Stimulated activated CD8-positive, alpha-beta memory T cell treated with anti-CD3 and anti-CD28 coated beads, Interleukin-12 subunit alpha, Interleukin-12 subunit beta, amount 100 ng/mL, for 24 hours (primary cell): ENCODE measurements around the gene PSMB5.

Source experiments
- DNase-seq: peaks from one replicate; pipeline ENCODE4 v3.0.0-alpha.2; 2020; ENCODE audit errors: extremely low read depth

PSMB5 gene

DNA sequence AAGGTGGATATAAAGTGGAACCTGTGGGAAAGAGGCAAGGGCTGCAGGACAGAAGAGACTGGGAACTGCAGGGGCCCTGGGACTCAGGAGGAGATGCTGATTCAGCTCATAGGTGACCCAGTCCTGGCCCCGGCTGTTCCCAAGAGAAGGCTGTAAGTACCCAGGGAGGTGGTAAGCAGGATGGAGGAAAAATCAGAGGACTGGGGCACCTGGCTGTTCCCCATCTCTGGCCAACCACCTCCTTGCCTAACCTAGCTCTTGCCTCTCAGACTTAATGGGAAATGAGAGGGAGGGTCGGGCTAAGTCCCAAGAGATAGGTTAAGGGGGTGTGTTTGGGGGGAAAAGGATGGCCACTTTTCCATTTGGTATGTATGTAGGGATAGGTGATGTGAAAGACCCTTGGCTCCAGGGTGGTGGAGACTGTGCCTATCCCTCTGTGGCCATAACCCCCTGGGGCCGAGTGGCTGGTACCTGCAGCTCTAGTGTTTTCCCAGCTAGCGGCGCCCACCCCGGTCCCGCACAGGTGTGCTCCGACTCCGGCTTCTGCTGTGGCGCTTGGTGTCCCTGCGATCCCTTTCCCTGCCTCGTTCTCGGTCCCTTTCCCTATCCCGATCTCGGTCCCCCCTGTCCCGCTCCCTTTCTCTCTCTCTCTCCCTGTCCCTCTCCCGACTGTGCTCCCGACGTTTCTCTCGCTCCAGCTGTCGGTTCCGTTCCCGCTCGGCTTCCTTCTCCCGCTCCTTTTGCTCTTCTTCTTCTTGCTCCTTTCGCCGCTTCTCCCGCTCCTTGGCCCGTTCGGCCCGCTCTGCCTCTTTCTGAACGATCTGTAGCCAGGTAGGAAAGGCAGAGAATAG lies 24.2 kb upstream of the PSMB5 start:
- no peak for DNase-seq

DNA sequence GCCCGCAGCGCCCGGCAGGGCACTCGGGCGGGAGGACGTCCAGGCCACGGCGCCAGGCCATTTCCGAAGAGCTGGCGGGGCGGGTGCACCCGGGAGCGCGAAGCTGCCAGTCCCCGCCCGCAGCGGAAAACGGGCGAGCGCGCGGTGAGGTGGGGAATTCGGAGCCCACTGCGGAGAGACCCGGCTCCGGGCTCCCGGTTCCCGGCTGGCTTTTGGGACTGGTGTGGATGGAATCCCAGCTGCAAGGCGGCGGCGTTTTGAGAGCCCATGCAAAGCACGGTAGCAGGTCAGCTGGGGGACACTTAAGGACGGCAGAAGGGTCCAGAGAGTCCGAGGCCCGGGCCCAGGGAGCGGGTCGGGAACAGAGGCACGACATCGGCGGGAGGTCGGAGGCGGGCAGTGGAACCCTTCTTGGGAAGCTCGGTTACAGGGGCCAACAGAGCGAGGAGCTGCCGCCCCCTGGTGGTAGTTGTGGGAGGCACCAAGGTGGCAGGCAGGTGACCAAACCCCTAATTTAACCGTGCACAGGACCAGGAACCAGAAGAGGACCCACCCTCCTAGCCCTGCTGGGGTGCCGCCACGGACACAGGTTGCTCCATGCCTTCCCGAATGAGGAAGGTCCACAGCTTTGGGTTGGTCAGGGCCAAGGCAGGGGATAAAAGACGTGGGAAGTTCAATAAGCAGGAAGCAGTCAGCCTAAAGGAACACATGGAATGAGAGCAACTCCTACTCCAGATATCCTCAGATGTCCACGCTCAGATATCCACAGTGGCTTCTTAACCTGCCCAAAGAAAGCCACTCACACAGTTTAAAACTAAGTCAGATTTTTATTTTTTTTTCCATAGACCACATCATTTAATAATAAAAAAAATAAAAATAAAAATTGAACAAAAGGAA lies 23.3 kb upstream of the PSMB5 start:
- DNase-seq = peak; percentile 58

DNA sequence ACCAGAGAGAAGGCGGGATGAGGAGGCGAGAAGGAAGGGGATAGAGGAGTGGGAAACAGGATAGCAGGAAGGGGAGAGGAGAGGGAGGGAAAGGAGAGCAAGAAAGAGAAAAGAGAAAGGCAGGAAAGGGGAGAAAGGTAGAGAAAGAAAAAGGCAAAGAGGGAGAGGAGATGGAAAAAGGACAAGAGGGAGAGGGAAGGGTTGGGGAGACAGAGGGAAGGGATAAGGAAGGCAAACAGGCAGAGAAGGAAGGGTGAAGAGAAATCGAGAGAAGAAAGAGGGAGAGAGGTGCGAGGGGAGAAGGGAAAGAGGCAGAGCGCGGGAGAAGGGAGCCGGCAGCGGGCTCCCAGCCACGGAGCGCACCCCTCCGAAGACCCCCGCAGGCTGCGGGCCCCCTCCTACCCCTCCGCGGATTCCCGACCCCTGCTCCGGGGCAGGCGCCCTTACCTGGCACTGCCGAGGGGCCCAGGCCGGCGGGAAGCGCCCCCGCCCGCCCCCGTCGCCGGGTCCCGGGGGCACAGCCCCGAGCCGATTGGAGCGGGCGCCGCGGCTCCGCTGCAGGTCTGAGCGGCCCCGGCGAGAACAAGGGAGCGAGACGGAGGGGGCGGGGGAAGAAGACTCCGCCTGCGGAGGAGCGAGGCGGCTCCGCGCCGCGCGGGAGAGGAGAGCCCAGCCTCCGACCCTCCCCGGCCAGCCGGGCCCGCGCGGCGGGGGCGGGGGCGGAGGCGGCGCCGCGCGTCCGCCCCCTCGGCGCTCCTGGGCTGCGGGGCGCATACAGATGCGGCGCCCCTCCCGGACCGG lies 22.5 kb upstream of the PSMB5 start, which contains the start of gene CDH24:
Gene CDH24, minus strand, starts transcription at position 565 of the 801 bp plus-strand sequence. CDS start 1,787 bp downstream, outside the sequence.
- peak; percentile 45 for DNase-seq

DNA sequence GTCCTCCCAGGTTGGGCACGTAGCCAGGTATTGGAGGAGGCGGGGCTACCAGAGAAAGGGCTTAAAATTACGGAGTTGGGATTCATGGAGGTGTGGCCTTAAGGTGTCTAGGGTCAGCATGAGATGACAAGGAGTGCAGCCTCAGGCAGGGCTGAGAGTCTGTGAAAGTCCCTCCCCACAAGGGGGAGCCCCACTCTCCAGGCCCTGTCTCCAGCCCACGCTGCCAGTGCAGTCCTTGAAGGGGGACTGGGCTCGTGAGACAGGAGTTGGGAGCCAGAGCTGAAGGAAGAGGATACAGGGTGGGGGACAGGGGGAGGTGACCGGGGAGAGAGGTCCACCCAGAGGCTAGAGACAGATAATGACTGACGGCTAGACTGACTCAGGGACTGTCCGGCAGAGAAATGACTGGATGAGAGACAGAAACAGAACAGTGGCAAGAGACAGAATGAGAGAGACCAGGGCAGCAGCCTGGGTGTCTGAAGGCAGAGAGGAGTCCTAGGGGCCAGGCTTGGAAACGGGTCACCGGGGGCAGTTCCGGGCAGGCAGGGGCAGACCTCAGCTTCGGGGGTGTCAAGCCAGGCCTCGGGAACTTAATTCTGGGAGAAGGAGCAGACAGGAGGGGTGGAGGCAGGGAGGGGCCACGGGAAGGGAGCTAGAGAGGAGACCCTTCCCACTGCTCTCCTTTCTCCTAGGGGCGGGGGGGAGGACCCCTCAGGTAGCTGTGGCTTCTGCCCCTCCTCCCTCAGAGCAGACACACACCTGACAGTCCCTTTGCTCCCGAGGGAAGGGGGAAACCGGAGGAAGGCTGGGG lies 21.6 kb upstream of the PSMB5 start:
- peak; percentile 21 for DNase-seq

DNA sequence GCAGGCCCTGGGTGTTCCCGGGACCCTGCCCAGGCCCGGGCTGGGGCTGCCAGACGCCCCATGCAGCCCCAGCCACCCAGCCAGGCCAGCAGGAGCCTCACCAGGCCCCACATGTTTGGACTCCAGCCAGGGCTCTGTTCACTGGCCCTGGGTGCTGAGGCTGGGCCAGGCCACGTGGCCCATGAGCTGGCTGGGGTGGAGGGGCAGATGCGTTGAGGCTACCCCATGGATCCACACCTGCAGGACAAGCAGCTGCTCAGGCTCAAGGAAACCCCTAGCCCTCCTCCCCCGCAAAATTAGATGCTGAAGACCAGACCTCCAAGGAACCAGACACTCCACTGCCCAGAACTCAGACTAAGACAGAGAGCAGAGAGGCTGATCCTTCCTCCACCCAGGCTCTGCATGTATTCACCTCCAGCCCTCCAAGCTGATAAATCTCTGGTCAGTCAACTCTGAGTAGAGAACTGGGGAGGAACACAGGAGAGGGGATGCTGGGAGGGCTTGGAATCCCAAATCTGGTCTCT lies 21.0 kb upstream of the PSMB5 start:
- DNase-seq = no peak

DNA sequence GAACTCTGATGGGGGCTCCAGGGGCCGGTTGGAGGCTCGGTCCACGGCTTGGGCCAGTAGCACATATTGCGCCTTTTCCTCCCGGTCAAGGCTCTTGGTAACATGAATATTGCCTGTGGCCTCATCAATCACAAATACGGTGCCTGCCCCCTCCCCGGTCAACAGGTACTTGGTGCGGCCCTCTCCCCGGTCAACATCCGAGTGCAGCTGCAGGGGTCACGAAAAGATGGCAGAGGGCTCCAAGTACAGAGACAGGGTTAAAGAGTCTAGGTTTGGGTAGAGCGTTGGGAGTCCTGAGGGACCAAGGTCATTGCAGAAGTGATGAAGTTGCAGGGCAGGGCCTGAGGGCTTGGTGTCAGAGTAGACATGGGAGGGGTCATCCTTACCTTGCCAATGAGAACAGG lies 20.4 kb upstream of the PSMB5 start:
- no peak for DNase-seq

DNA sequence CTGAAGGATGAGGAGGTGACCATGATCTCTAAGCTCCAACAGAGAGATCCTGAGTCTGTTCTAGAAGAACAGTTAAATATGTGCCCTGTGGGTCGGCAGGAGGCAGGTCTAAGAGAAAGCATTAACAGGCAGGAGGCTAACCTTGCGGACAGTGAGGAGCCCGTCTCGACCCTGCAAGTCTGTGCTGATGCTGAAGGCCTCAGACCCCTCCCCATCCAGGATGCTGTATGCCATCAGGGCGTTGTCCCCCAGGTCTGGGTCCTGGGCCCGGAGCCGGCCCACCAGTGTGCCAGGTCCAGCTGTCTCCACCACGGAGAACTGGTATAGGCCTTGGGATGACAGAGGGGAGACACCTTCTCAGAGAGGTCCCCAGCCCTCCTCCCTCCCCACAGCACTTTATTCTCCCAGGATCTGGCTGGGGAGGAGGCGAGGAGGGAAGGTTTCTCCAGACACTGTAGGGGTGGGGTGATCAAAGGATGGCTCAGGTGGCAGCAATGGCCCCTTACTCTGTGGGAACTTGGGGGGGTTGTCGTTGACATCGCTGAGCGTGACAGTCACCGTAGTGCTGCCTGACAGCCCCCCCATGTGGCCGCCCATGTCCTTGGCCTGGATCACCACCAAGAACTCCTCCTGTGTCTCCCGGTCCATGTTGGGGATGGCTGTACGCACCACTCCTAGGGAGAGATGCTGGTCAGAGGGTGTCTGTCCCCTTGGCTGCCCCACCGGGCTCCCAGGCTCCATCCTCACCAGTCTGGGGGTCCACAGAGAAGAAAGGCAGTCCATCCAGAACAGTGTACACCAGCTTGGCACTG lies 19.5 kb upstream of the PSMB5 start:
- DNase-seq = no peak

DNA sequence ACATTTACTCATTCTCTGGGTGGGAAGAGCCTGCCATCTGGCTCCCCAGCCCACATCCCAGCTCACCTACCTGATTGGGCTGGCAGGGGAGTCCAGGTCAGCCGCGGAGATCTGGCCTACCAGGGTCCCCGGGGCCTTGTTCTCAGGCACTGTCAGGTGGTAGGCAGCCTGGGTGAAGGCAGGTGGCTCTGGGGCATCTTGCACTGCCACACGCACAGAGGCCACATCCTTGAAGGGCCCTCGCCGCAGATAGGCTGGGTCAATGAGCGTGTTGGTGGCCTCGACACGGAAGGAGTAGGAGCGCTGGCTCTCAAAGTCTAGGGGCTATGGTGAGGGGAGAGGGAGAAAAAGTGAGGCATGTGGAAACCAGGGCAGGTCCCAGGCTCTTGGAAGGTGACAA lies 18.7 kb upstream of the PSMB5 start:
- DNase-seq = no peak

DNA sequence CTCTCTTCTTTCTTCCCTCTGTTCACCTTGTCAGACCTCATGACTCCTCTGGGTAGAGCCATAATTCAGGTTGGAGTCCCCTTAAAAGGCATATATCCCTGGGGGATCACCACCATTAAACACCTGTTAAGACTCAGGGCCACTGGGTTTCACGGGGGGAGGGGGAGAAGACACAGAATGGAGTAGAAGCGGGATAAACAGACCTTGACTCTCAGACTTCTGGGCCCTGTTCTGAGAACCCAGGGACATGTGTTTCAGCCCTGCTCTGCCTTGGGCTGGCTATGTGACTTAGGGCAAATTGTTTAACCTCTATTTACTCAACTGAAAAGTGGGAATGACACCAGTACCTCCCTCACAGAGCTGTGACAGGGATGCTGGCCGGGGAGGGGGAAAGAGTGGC lies 18.0 kb upstream of the PSMB5 start:
- no peak for DNase-seq

DNA sequence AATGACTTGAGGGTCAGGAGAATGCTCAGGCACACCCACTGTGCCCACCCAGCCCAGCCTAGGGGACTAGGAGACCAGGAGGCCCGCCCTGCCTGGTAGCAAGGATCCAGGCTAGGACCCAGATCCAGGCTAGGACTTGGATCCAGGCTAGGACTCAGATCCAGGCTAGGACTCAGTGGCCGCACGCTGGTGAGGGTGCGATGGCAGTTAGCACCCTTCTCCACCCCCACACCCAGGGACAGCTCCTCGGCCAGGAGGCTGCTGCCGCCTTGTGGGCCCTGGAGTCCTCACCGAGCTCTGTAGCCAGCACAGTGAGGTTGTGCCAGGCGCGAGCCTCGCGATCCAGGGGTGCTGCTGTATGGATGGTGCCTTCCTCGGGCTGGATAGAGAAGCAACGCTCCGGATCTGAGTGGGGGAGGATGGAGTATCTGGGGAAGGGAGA lies 17.5 kb upstream of the PSMB5 start:
- no peak for DNase-seq

DNA sequence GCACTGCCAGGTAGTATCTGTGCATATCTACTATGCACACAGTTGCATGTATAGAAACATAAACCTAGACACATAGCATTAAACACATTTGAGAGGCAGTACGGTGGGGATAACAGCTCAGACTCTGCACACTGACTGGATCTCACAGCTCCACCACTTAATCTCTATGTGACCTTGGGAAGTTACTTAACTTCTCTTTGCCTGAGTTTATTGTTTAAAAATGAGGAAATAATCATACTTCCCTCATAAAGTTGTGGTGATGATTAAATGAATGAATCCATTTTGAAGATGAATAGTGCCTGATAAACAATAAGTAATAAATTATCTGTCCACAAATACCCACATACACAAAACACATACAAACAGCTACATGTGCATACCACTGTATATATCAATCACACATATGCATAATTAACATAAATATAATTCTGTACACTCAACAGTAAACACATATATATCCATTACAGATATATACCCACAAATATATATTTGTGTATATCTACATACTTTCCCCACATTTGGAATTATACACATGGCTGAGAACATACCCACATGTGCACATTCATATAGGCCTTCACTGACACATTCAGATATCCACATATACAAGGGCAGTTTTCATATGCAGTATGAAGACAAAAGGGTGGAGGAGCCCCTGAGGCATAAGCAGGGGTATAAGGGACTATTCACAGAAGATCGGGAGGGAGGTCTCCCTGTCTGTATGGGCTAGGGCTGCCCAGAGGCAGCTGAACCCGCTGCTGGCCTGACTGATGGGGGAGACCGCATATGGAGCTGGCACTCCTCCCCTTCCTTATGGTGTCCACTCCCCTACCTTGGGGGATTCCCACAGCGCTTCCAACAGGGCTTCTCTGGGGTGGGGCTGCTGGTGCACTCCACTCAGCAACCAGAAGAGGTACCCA lies 16.7 kb upstream of the PSMB5 start:
- DNase-seq = no peak

DNA sequence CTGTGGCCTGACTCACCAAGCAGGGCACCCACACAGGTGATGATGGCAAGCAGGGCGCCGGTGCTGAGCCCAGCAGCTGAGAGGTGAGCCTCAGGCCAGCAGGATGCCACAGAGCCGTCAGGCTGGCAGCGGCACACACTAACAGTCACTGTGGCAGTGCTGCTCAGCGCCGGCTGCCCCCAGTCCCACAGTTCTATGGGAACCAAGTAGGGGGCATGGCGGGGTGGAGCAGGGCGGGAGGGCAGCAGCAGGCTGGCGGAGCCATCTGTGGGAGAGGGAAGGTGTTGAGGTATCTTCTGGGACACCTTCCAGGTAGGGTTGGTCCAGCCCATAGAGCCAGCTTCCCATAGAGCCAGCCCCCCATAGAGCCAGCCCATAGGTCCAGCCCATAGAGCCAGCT lies 14.3 kb upstream of the PSMB5 start:
- no peak for DNase-seq

DNA sequence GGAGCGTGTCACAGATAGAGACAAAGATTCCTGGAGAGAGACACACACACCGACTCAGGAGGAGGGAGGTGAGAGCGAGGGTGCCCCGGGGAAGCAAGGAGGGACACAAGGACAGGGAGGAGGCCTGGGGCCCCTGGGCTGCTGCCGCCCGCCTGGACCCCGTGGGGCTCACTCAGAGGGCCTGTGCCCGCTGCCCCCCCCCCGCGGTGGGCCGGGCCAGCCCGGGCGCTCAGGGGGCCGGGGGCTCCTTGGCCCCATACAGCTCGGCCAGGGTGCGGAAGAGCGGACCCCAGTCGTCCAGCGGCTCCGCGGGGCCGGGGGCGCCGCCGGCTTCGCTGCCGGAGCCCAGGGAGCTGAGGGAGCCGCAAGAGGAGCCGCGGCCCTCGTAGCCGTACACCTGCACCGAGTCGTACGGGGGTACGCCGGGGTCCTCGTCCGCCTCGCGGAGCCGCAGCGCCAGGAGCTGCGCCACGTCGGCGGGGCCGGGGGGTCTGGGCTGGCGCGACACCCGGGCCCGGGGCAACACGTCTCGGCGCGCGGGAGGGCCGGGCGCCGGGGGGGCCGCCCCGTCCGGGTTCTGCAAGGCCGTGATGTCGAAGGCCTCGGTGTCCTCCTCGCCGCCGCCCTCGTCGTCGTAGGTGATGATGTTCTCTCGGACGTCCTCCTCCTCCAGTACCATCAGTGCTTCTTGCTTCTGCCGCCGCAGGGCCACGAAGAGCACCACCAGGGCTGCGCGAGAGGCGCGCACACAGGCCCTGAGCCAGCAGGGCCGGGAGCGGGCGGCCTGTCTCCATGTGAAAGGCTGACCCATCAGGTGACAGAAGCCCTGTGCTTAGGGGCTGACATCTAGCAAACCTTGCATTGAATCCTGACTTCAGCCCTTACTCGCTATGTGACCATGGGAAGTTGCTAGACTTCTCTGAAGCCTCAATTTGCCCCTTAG lies 13.3 kb upstream of the PSMB5 start:
- DNase-seq = no peak

DNA sequence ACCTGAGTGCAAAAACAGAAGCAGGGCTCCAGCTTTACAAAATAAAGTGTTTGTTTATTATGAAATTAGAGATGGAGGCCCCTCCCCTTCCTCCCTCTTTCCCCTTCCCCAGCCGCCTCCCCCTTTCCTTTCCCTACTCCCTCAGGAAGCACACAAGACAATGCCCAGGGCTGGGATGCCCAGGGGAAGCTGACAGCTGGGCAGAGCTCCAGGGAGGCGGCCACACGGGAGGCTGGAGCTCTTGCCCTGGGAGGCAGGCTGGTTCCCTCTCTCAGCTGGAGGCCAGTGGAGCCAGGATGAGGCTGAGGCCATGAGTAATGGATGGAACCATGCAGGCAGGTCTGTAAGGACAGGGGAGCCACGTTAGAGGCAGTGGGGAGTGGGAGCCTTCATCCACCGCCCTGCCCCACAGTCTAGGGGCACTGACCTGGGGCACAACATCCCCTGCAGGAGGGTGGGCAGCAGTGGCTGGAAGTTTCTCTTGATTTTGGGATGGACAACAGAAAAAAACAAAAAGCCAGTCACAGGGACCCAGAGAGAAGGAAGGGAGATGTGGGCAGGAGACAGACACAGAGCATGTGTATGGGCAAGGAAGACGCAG lies 12.4 kb upstream of the PSMB5 start:
- no peak for DNase-seq

DNA sequence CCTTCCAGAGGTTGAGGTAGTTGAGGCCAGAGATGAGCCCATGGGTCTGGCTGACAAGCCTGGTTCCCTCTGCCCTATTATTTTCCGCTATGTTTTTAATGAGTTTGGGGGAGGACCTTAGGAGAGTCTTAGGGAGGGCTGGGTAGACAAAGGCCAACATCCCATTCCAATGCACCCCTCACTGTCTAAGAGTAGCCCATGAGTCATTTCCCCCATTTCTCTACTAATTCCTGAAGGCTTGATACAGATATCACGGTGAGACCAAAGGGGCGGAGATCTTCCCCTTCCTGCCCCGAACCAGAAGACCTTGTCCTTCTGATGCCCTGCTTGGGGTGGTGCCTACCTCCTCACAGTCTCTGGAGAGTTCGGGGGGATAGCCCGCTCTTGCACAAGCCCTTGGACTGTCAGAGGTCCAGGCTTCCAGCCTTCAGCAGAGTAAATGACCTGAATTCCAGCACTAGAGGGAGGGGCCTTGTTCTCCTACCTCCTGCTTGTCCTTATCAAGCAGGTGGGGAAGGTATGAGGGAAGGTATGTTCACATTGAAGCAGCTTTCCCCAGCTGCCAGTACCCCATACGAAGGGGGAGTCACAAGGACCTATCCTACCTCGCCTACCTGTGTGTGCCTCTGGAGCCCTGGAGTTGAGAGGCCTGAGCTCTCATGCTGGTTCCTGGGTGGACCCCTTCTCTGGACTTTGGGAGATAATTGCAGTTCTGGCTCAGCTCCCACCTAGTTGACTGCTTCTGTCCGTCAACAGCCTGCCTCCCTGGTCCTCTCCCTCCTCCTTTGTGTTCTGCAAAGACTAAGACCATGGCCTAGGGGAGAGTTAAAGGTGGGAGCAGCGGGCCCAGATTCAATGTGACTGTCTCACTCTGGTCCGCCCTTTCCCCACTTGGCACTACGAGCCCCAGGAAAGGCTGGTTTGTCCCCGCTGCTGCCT lies 11.0 kb upstream of the PSMB5 start:
- no peak for DNase-seq

DNA sequence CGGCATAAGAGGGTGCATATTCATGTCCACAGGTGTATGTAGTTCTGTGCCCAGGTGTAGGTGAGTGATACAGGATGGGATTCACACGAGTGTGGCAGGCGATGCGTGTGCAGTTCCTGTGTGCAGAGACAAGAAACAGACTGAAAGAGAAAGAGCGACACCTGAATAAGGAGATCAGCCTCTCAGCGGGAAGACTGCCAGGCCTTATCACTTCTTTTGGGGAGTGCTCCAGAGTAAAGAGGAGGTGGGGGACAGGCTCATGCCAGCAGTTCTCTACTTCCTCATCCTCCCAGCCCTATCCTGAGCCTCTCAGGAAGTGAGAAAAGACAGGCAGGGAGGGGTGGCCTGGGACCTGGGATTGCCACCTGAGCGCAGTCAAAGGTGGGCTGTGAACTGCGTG lies 10.1 kb upstream of the PSMB5 start:
- no peak for DNase-seq
